ENCODE results near the gene TRIO. TPM values are rescaled to one million over a fixed set of nuclear protein-coding genes. Genes with fewer than 3 reads are reported as not detected.
A peak's percentile ranks its signal among the peaks of the same experiment; 100 is the strongest.

TRIO gene
- total RNA-seq, 2 donors from 2014 or later: 50.4 to 60.8 TPM

DNA sequence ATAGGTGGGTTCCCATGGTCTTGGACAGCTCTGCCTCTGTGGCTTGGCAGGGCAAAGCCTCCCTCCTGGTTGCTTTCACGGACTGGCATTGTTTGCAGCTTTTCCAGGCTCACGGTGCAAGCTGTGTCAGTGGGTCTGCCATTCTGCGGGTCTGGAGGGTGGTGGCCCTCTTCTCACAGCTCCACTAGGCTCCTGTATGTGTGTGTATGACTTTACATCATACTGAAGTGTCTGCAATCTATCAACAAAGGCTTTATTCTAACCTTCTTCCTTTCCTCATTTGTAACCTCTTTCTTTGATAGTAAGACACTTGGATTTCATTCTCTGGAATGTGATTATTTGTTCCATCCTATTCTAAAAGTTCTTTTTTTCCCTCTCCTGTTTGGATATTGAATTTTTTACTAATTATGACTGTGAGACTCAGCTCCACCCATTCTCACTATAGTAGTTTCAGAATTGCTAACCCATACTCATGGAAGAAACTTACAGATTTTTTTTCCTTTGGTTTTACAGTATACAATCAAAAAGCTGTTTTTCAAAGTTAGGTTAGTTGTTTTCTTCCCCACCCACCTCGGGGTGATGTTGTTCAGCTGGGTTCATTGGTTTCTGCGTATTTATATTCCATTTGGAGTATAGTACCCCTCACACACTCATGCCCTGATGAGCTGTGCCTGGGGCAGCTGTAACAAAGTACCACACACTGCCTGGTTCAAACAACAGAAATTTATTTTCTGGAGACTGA, 293.8 kb downstream of the TRIO start:
- DNase-seq (no peak), ATAC-seq (no peak)
- intact Hi-C loops (cut with DNase I): no loop called here

DNA sequence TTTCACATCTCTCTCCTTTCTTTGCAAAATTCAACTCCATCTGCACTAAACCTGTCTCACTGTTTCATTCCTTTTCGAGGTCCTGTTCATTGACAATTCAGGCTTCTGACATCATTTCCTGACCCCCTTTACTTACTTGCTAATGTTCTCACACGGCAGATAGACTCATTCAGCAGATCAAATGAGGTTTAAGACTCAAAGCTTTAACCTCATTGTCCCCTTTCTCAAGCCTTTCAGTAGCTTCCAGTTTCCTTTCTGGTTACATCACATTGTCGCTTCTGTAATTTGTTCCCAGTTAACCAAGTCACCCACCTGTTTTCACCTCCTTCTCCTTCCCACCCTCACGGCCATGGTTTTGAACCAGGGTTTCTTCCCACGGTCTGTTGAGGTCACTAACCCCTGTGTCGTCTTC, 295.1 kb downstream of the TRIO start:
- no peak for DNase-seq
- intact Hi-C loops (cut with DNase I): no loop called here
- ATAC-seq: no peak

- ATAC-seq: no peak
- intact Hi-C loops (cut with DNase I): no loop called here
- DNase-seq: no peak
These were observed 296.1 kb downstream of the TRIO start for GRCh38 chr5:14439087-14439871.

- DNase-seq (no peak), ATAC-seq (peak in 1 of 2 donors; percentile 37)
- intact Hi-C loops (cut with DNase I): no loop called here
These were observed 297.1 kb downstream of the TRIO start for GRCh38 chr5:14440223-14440581.

- ATAC-seq: peak; percentile 94 to 95
- peak; percentile 75 for DNase-seq
- intact Hi-C loops (cut with DNase I): no loop called here
These were observed 297.7 kb downstream of the TRIO start for GRCh38 chr5:14440582-14441431.

GRCh38 chr5:14441641-14442040, 298.5 kb downstream of the TRIO start:
- DNase-seq: no peak
- no peak for ATAC-seq
- intact Hi-C loops (cut with DNase I): no loop called here

- no peak for DNase-seq
- ATAC-seq: no peak
- intact Hi-C loops (cut with DNase I): no loop called here
These were observed 299.4 kb downstream of the TRIO start for GRCh38 chr5:14442536-14442935.

GRCh38 chr5:14443671-14444093, 300.5 kb downstream of the TRIO start:
- intact Hi-C loops (cut with DNase I): no loop called here
- DNase-seq (no peak), ATAC-seq (no peak)

DNA sequence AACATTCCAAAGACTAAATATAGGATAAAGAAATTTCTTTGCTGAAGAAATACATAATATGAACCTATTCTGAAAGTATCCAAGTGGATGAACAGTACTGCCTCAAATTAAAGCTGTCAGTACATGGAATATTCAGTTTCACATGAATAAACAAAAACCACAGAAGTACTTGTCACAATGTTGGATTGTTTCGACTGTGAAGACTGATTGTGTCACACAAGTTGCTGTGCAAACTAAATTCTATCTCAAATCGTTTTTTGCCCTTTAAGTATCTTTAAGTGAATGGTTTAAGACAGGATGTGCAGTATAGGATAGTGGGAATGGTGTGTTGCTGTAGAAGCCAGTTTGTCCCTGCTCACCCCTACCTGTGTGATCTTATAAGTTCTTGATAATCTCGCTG, 301.0 kb downstream of the TRIO start:
- no peak for ATAC-seq
- intact Hi-C loops (cut with DNase I): no loop called here
- no peak for DNase-seq

DNA sequence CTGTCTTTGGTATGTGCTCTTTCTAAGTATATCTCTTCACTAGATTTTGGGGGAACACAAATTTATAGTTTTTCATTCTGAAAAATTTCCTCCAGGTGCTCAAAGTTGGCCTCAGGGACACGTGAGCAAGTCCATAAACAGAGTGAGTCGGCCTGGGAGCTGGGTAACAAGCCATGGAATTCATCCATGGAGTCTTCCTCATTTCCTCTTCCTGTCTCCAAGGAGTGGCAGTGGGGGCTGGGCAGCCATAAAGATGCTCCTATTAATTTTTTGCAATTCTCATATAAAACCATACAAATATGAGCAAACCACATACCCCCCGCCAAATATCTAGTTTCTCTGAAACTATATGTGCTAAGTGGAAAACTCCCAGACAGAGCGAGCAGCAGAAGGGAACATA, 301.9 kb downstream of the TRIO start:
- intact Hi-C loops (cut with DNase I): no loop called here
- ATAC-seq: no peak
- no peak for DNase-seq

GRCh38 chr5:14445576-14446290, 302.6 kb downstream of the TRIO start:
- peak in 1 of 2 donors; percentile 4 for ATAC-seq

GRCh38 chr5:14447958-14448911, 305.1 kb downstream of the TRIO start:
- ATAC-seq: peak; percentile 29 to 39
- no peak for DNase-seq
- intact Hi-C loops (cut with DNase I): no loop called here

More at GRCh38 chr5:14445576-14446290, 302.6 kb downstream of the TRIO start:
- intact Hi-C loops (cut with DNase I): no loop called here
- no peak for DNase-seq

DNA sequence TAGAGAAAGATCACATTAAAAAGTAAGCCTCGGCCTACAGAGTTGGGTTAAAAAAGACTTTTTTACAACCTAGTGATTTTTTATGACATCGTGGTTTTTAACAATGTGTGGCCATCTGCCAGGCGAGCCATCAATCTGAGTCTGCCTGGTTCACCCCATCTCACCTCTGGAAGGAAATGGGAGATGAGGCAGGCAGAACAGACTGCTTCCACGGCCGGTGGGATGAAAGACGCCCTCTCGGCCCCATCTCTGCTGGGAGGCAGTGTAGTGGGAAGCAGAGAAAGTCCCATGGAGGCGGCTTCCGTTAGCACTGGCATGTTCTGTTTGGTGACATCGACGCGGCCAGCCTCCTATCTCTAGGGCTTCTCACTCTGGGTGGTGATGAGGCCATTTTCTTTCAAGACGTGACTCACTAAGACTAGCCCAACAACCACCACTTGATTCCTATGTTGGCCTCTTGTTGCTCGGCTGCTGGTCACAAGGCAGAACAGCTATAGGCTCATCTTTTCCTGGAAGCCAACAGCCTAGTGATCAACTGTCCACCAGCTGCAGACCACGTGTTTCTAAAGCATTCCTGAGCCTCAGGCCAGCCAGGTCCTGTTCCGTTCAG, 306.0 kb downstream of the TRIO start:
- ATAC-seq (peak; percentile 24 to 41), DNase-seq (no peak)
- intact Hi-C loops (cut with DNase I): no loop called here

- ATAC-seq (peak; percentile 85 to 90), DNase-seq (peak; percentile 71)
- intact Hi-C loops (cut with DNase I): loop anchor here in 1 of 2 donors (5.0 kb wide), 1 partner anchor 43 kb away; no protein-coding TSS in a partner anchor
These were observed 306.9 kb downstream of the TRIO start for GRCh38 chr5:14450018-14450524.

DNA sequence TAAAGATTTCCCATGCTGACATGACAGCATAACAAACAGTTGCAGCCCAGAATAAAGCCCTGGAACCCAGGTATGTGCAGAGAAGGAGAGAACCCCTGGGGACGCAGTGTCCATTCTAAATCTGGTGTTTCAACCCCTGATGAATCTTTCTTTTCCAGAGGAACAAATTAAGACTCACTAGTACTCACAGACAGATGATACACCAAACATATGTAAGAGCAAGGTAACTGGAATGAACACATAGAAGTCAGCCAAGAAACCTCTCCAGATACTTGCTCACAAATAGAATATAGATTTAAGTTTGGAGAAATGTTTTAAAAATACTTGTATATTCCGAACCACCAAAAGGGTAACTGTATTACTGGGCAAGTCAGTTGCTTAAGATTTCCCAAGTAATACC, 307.6 kb downstream of the TRIO start:
- DNase-seq: no peak
- intact Hi-C loops (cut with DNase I): loop anchor here in 1 of 2 donors (5.0 kb wide), 1 partner anchor 43 kb away; no protein-coding TSS in a partner anchor
- no peak for ATAC-seq

DNA sequence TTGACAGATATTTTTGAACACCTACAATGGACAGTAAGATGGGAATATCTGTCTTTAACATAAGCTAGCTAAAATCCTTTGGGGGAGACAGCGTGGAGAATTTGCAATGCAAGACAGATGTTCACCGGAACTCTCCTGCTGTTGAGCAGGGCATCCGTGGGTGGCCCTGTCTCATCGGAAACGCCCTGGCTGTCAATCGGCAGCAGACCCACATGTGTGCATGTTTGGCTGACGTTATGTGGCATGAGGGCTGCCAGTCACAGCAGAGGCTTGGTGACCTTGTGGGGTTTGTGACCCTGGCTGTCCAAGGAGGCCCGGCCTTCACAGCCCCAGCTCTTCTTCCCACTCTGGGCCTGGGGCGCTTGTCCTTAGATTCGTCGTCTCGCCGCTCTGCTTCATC, 308.7 kb downstream of the TRIO start:
- intact Hi-C loops (cut with DNase I): loop anchor here in 1 of 2 donors (5.0 kb wide), 1 partner anchor 45 kb away; no protein-coding TSS in a partner anchor
- ATAC-seq: no peak
- no peak for DNase-seq

Data from left cardiac atrium (tissue), 4 donors.